GM19397 (cell line): ENCODE results near the gene FOLR2.

Experiments used
- ATAC-seq: cut with Tn5 transposase; IDR thresholded peaks from one replicate; pipeline ENCODE4 v1.9.1; 2021; ENCODE audit warnings: mild to moderate bottlenecking, moderate library complexity; ENCODE audit not compliant: unreplicated experiment

Gene FOLR2

DNA sequence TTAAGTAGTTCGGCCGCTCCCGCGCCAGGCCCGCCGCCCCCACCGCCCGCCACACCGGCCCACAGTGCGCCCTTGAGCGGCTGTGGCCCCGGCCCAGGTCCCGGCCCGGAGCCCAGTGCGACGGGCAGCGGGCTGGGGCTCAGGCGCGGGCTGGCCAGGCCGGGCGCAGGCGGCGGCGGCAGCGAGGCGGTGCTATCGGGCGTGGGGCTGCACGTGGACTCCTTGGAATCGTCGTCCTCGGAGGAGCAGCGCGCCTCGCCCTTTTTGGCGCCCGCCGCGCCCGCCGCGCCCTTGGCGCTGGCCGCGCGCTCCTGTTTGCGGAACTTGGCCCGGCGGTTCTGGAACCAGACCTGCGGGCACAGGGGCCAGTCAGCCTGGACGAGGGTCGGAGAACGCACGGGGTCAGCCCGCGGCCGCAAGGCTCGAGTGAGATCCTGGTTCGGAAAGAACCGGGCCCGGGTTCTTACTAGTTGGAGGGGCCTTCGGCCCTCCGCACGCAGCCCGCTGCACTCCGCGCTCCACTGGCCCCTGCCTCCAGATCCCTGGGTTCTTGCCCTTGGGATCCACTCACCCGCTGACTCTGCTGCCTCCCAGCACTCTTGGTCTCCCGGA lies 23.4 kb downstream of the FOLR2 start:
- no peak for ATAC-seq

DNA sequence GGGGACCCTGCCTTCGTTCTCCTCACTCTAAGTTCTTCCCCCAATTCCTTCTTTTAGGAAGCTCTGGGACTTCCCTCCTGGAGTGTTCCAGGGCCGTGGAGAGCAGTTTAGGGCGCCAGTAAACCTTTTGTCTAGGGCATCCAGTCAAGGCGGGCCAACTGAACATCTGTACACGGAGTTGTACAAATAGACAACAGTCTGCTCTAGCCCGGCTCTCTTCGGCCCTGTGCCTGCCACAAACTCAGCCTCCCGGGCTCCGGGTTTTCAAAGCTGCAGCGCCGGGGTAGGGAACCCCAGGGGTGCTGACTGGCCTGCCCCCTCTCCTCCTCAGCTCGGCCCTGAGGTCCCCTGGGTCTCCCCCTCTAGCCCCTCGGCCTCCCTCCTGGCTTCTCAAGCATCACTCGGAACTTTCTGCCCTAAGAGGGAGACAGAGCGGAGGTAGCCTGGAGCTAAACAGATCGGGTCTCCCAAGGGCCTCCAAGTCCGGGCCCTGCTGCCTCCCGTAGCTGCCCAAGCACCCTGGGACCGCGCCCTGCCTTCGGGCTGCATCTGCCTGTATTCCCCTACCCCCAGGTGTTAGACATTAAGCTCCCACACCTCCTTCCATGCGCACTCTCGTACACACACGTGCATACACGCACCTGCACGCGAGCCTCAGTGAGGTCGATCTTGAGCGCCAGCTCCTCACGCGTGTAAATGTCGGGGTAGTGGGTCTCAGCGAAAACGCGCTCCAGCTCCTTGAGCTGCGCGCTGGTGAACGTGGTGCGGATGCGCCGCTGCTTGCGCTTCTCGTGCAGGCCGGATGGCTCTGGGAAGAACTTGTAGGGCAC lies 24.1 kb downstream of the FOLR2 start:
- no peak for ATAC-seq

DNA sequence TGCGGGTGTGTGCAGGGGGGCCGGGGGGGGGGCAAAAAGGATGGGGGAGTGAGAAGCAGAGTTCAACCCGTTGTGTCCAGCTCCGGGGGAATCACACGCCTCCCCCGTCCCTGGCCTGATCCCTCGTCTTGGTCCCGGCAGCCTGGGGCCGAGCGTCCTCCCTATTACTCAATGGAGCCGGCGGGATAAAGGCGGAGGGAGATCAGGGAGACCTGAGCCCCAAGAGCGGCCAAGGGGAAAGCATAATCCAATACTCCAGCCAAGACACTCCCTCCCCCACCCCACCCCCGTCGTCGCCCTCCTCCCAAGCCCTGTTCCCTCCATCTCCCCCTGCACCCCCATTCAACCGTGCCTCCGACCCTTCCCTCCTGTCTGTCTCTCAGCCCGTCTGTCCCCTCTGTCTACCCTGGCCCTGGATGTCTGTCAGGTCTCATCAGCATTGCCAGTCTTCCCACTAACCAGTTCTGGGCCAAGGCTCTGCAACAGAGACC lies 24.7 kb downstream of the FOLR2 start:
- no peak for ATAC-seq

DNA sequence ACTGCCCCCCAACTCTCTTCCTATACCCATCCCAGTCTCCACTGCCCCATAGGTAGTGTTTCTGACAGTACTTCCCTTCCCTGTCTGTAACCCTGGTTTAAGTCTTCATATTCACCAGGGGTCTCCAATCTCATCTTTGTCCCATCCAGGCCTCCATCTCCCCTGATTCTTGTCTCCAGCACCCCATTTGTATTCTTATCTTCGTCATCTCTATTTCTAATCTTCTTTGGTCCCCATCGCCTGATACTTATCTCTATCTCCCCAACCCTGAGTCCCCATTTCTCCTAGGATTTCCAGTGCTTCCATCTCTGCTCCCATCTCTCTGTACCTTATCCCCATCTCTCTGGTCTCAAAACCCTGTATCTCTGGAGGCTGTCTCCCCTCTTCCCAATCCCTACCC lies 25.5 kb downstream of the FOLR2 start:
- ATAC-seq, result no peak

DNA sequence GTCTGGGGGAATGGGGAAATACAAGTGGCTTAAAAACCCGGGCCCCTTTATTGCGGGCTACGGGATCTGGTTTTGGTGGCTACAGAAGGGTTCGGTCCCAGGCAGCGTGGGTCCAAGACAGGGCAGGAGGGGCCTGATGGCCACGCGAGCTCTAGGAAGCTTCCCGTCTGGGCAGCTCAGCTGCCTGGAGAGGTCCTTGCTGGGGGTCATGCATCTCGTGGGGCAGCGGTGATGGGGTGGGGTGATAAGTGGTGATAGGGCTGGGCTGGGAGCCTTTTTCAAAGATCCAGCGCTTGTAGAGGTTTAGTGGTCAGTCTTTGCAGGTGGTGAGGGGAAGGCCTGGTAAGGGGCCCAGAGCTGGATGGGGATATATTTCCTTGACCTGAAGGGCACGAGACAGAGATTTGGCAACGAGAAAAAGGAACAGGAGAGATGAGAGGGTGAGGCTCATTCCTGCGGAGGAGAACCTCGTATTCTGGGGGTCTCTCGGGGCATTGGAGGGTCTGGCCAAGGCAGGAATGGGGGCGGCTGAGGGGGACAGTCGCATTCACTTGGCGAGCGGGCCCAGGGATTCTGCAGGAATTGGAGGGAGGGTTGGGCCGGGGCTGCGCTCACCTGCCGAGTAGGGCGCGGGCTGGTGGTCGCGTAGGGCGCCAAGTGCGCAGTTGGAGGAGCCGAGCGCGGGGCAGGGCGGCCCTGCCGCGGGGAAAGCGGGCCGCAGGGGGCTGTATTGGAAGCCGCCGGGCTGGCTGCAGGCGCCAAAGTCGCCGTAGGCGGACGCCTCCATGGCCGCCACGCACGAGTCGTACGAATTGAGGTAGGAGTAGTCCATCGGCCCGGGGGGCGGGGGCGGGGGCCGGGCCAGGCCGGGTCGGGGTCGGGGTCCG lies 26.8 kb downstream of the FOLR2 start:
- no peak for ATAC-seq

DNA sequence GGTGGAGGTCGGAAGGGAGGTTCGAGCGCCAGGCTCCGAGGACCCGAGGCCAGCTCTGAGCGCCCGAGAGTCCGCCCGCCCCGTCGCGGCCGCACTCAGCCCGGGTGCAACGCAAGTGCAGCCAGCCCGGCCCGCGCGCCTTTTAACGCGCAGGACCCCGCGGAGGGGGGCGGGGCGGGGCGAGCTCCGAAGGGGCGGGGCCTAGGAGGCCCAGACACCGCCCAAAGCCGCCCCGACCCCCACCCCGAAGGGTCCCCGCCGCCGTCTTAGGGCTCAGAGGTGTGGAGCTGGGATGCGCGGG lies 27.4 kb downstream of the FOLR2 start, which contains the start of gene PHOX2A:
TSS of gene PHOX2A (minus strand) at position 117 of the 301 bp plus-strand sequence. CDS start 172 bp downstream, outside the sequence.
- ATAC-seq, result no peak

DNA sequence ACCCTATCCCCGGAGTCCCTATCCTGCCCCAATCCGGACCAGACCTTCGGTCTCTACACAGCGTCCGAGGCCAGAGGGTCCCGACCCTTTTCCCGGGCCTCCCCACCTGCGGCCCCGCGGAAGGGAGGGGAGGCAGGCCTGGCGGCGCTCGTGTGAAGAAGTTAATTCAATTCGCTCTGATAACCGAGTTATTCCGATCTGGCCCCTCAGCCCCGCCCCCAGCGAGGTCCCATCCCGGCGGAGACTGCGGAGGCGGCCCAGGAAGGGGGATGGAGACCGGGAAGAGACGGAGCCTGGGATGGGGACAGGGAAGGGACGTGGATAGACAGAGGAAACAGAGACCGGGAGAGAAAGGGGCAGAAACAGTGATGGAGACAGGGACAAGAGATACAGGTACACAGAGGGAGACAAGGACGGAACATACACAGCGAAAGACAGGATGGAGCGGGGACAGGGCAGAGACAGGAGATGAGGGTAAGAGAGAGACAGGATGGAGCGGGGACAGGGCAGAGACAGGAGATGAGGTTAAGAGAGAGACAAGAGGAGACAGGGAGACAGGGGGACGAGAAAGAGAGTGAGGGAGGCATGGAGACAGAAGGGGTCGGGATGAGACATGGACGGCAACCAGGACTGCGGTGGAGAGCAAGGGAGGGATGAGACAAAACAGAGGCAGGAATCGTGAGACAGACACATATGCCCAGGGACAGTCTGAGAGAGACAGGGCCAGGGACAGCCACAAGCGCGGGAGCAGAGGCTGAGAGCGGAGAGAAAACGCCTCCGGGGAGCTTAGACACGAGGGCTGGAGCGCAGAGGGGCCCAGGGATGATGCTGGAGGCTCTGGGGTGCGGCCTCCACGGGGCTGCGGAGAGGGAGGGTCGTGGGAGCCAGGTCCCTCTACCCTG lies 28.0 kb downstream of the FOLR2 start:
- ATAC-seq, result no peak

DNA sequence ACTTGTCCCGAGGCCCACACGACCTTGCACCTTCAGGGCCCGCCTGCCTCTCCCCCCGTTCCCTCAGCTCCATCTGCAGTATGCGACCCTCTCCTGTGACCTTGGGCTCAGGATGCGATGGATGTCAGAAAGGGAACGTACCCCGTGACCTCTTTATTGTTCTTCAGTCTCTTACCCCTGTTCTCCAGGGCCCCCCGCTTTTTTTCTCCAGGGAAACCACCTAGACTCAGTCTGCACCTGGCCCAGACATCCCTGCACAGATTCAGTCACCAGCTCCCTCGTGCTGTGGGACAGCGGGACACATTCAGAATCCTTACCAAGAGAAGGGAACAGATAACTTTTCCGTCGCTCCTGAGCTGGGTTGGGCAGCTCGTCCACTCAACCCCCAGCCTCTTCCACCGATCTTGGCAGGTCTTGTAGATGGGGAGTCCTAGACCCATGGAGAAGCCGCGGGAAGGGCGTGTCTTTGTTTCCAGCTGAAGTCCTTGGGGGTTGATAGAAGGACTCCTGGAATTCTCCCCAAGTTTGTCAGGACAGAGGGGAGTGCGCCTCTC lies 28.7 kb downstream of the FOLR2 start:
- ATAC-seq, result no peak

DNA sequence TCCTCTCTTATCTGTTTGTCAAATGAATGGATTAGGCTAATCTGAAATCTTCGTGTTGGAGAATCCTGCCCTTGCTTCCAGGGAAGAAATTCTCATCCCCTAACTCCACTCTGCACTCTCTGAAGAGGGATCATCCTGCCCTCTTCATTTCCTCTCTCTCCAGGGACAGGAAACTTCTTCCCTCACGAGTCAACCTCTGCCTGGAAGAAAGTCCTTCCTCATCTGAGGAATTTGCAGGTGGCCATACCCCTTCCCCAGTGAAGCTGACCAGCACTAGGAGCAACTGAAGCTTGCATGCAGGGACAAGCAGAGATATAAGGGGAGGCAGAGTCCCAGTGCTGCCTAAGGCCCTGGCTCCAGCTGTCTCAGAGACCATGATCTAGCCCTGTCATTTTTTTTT lies 31.0 kb downstream of the FOLR2 start:
- no peak for ATAC-seq

DNA sequence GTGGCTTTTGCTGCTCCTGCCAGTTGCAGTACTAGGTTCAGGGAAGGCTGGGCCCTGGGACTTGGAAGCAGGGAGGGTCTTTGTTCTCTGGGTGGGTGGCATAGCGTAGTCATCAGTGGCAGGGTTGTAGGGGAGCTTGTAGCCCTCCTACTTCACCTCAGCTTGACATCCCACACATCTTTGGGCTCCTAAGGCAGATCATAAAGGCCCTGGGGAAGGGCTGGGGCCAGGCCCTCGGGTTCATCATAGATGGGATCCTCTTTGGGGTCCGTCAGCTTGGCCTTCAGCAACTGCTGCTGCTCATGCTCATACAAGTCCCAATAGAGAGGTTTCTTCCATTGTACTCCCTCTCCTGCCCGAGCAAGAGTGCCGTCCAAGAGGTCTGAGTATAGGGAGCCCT lies 33.4 kb downstream of the FOLR2 start:
- no peak for ATAC-seq

DNA sequence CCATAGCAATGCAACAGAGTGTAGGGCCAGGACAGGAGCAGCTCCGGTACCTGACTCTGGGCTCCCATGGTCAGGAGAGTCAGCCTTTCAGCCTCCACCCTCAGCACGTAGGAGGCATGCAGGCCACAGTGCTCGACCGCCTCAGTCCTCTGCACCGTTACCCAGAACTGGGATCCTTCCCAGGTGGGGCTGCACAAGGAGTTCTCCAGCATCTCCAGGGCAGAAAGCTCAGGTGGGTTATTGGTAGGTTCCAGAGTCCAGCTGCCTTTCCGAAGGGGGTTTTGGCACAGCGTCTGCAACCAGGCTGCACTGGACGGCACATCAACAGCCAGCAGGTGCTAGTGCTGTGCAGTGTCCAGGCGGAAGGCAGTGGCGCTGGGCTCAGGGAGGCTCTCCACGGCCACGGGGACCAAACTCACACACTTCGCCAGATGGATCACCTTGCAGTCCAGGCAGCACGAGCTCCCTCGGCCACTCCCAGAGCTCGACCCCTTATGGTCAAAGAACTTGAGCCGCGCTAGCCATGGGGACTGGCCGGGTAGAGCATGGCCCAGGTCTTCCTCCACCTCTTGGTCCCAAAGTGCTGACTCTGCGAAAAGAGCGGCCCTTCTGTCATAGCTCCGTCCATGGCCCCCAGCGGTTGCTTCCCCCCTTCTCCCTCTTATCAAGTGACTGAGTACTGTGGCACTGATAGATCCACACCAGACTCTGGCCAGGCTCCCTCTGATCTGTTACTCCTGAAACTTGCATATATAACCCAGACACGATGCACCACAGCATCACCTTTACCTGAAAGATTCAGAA lies 34.3 kb downstream of the FOLR2 start:
- no peak for ATAC-seq

DNA sequence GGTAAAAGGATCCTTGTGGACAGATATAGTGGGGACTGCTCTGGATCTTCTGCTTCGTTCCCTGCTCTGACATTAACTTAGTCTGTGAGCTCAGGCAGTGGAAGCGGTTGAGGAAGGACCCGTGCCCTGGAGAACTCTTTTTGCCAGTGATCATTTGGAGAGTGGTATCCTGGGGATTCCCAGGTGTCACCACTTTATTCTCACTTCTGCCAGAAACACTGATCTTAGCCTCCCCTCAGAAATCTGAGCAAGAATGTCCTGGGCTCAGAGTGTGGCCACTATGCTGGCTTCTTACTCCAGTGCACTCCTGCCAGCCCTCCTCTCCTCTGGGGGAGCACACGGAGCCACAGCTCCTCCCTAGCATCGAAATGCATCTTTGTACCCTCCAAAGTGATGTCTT lies 35.0 kb downstream of the FOLR2 start:
- ATAC-seq, result no peak

DNA sequence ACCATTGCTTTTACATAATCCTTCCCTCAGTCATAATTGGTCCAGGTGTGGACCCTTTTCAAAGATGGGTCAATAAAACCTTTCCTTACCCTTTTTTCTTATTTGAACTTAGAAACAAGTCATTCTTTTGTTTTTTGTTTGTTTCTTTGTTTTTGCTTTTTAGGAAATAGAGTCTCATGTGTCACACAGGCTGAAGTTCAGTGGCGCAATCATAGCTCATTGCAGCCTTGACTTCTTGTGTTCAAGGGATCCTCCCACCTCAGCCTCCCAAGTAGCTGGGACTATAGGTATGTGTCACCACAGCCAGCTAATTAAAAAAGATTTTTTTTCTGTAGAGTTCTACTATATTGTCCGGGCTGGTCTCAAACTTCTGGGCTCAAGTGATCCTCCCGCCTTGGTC lies 36.8 kb downstream of the FOLR2 start:
- ATAC-seq, result no peak

DNA sequence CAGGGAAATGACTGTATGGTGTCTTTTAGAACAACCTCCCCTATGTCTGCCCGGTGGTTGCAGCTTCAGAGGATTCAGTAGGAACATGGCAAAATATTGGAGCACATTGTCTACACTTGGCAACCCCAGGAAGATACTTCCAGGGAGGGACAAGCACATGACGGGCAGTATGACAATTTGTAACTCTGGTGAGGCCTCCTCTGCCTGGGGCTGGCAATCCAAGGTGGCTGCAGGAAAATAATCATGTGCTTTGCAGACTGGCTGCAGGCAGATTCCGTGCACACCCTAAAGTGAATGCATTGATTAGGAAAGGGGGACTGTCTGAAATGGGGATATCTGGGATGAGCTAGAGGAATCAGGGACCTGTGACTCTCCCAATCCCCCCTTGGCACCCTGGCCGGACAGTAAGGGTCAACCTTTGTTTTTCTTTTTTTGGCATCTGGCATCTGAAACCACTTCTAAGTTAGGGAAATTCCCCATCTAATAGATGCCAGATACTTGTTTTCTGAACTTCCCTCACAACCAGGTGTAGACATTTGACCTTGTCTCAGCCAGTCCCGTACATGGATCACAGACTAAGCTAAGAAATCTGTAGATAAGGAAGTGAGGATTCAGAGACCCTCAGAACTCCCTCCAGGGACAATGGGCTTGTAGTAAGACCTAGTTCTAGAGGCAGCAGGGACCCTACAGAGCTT lies 37.9 kb downstream of the FOLR2 start:
- no peak for ATAC-seq

DNA sequence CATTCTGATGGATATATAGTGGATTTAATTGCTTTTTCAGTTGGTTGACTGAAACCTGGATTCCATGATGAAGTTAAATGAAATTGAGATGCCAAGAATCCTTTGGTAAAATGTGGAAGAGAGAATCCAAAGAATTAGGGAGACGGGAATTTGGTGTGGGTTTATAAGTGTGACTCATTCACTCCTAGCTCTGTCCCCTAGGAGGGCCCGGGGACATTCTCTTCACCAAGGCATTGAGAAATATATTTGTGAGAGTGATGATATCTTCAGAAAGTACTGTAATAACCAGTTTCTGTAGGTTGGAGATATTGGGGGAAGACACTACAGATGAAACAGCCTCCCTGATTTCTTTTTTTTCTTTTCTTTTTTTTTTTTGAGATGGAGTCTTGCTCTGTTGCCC lies 41.0 kb downstream of the FOLR2 start:
- no peak for ATAC-seq

DNA sequence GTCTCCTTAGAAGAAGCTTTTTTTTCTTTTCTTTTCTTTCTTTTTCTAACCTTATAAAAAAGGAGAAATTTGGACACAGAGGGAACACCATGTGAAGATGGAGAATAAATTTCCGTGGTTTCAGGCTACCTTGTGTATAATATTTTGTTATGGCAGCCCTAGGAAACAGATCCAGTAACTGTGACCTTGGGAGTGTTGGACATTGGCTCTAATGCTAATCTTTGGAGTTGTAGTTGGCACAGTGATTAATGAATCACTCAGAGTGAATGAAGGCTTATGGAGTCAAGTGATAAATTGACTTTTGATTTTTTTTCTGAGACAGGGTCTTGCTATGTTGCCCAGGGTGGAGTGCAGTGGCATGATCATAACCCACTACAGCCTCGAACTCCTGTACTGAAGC lies 42.9 kb downstream of the FOLR2 start:
- no peak for ATAC-seq

DNA sequence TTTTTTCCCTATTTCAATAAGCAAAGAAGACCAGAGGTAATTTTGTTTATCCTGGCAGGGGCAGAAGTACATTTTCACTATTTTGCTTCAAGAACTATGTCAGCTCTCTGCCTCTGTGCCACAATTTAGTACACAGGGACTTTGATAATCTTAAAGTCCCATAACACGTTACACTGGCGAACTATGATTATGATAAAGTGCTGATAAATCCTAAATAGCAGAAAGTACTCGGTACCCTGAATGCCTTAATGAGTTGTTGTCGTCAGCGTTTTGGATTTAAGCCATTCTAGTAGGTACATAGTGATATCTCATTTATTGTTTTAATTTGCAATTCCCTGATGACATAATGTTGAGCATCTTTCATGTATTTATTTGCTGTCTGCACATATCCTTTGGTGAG lies 44.0 kb downstream of the FOLR2 start:
- ATAC-seq, result no peak

DNA sequence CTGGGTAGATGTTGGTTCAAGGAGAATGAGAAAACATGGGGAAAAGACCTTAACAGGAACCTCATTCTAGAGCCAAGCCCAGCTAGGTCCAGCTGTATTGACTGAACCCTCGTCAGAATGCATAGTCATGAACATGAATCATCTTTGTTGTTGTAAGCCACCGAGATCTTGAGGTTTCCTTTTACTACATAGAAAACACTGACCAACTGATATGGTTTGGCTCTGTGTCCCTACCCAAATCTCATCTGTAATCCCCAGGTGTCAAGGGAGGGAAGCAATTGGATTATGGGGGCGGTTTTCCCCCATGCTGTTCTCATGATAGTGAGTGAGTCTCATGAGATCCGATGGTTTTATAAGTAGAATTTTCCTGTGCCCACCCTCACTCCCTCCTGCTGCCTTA lies 46.8 kb downstream of the FOLR2 start:
- no peak for ATAC-seq

DNA sequence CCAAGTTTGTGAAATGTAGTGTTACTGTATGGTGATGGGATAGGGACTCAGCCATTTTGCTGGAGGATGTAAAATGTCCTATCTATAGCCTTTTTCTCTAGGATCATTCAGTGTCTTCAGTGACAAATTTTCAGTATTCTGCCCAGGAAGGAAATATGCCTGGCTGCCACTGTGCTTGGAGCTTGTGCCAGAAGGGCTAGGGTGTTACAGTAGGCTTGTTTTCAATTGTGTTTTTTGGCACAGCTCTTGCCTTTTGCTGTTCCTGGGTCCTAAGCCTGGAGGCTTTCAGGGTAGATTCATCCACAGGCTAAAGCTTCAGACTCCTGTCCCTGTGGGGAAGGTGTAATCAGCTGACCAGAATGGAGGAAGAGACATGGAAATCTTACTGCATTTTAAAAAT lies 49.4 kb downstream of the FOLR2 start:
- no peak for ATAC-seq
